GM19193 (cell line): Measurements from ENCODE around the gene ADCYAP1R1.

ENCODE experiments used
- POLR2A ChIP-seq: IDR thresholded peaks from 4 replicates; pipeline ENCODE4 v1.6.1; 2011; ENCODE audit not compliant: insufficient read depth, insufficient read length; ENCODE audit errors: extremely low read depth

ADCYAP1R1 gene

GRCh38 chr7:31100445-31100844, 48.3 kb downstream of the ADCYAP1R1 start:
- TF ChIP-seq POLR2A, result no peak

- no peak for TF ChIP-seq POLR2A
These were observed 48.8 kb downstream of the ADCYAP1R1 start for GRCh38 chr7:31100871-31101270.

GRCh38 chr7:31101544-31101943, 49.4 kb downstream of the ADCYAP1R1 start:
- no peak for TF ChIP-seq POLR2A

GRCh38 chr7:31102151-31102972, 50.3 kb downstream of the ADCYAP1R1 start:
- TF ChIP-seq POLR2A, result no peak

GRCh38 chr7:31102973-31103850, 51.1 kb downstream of the ADCYAP1R1 start:
- TF ChIP-seq POLR2A, result no peak

- TF ChIP-seq POLR2A, result no peak
These were observed 52.5 kb downstream of the ADCYAP1R1 start for GRCh38 chr7:31104361-31105255.

GRCh38 chr7:31105256-31105950, 53.3 kb downstream of the ADCYAP1R1 start:
- no peak for TF ChIP-seq POLR2A

- TF ChIP-seq POLR2A, result no peak
These were observed 54.4 kb downstream of the ADCYAP1R1 start for GRCh38 chr7:31106303-31107105.

GRCh38 chr7:31107106-31108090, 55.3 kb downstream of the ADCYAP1R1 start:
- TF ChIP-seq POLR2A, result no peak

GRCh38 chr7:31108097-31108657, 56.1 kb downstream of the ADCYAP1R1 start:
- no peak for TF ChIP-seq POLR2A

GRCh38 chr7:31109751-31110150, 57.6 kb downstream of the ADCYAP1R1 start:
- no peak for TF ChIP-seq POLR2A
